ENCODE data around the gene FAN1.

The FAN1 gene

GRCh38 chr15:30990036-30990435 is 86.3 kb downstream of the FAN1 start:
- no peak for DNase-seq (ENCODE audit: low read depth)
- TF ChIP-seq, protein P1, sequence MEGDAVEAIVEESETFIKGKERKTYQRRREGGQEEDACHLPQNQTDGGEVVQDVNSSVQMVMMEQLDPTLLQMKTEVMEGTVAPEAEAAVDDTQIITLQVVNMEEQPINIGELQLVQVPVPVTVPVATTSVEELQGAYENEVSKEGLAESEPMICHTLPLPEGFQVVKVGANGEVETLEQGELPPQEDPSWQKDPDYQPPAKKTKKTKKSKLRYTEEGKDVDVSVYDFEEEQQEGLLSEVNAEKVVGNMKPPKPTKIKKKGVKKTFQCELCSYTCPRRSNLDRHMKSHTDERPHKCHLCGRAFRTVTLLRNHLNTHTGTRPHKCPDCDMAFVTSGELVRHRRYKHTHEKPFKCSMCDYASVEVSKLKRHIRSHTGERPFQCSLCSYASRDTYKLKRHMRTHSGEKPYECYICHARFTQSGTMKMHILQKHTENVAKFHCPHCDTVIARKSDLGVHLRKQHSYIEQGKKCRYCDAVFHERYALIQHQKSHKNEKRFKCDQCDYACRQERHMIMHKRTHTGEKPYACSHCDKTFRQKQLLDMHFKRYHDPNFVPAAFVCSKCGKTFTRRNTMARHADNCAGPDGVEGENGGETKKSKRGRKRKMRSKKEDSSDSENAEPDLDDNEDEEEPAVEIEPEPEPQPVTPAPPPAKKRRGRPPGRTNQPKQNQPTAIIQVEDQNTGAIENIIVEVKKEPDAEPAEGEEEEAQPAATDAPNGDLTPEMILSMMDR (conservative IDR thresholded peaks at IDR 0.05; ENCODE audit: low read depth, low read length) = no peak
- H3K4me3 ChIP-seq (ENCODE audit: low read length) = peak overlapping the region; percentile 91

GRCh38 chr15:30990446-30991254 is 86.9 kb downstream of the FAN1 start:
- TF ChIP-seq, protein P1 (conservative IDR thresholded peaks at IDR 0.05; ENCODE audit: low read depth, low read length) = no peak
- no peak for DNase-seq (ENCODE audit: low read depth)
- H3K4me3 ChIP-seq (ENCODE audit: low read length) = peak overlapping the region; percentile 91

DNA sequence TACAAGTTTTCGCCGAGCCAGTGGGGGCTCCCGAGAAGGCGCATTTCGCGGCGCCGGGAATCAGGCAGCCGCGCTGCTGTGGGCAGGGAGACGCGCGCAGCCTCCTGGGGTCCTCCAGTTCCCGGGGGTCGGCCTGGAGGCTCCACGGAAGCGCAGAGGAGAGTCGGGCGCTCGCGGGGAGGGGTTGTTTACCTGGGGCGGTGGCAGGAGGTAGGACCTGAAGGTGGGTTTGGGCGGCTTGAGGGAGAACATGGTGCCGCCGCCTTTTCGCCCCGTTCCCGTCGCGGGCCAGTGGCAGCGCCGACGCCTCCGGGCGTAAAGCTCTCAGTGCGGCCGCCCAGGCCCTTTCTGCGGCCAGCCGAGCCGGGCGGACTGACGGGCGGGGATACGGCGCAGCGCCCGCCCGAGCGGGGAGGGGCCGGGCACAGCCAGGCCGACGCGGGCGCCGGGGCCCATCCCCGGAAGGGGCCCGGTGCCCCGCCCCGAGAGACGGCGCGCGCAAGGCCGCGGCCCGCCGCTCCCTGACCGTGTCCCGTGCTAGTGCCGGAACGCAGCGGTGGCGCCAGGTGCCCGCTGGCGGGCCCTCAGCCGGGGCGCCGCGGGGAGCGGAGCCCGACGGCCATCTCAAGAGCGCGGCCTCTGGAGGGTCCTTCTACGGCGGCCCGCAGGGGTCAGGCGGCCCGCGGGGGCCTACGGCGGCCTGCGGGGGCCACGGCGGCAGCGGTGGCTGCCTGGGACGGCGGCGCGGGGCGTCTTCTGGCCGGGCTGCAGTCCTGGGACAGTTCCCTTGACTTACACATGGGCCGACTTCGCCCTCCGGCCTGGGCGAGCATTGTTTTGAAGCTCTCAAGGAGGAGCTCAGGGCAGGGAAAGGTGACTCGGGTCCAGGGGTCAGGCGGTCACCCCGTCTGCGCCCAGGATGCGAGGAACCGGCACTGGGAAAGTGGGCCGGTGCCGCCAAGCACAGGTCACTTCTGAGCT is 87.8 kb downstream of the FAN1 start, which contains the start of gene MTMR10:
MTMR10 (minus strand) TSS at position 374 of the 981 bp plus-strand sequence; CDS start at position 252, 122 bp downstream.
- no peak for DNase-seq (ENCODE audit: low read depth)
- TF ChIP-seq, protein P1 (conservative IDR thresholded peaks at IDR 0.05; ENCODE audit: low read depth, low read length) = no peak
- peak within 1 kb of the TSS; percentile 91 for H3K4me3 ChIP-seq (ENCODE audit: low read length)

GRCh38 chr15:30992249-30992864 is 88.6 kb downstream of the FAN1 start:
- DNase-seq (ENCODE audit: low read depth) = no peak
- peak overlapping the region; percentile 91 for H3K4me3 ChIP-seq (ENCODE audit: low read length)
- TF ChIP-seq, protein P1 (conservative IDR thresholded peaks at IDR 0.05; ENCODE audit: low read depth, low read length) = no peak
